HL-60 (cell line): ENCODE measurements around the gene OSR1.

Source experiments
- DNase-seq, 2 experiments: peaks; one replicate each; pipeline ENCODE4 v3.0.0-alpha.2; 2010 to 2020; ENCODE audit warnings: low read depth in 1 of 2, low spot score in 1 of 2
- H3K27ac ChIP-seq: fragments of 250-450 bp; sonication (Bioruptor Pico); replicated peaks from 2 replicates; pipeline ENCODE4 v1.5.1; 2020; ENCODE audit warnings: mild to moderate bottlenecking, moderate library complexity
- H3K27me3 ChIP-seq: fragments of 250-450 bp; sonication (Bioruptor Pico); 2 replicates; pipeline ENCODE4 v1.5.1; 2021; ENCODE audit warnings: mild to moderate bottlenecking, moderate library complexity; ENCODE audit not compliant: insufficient read depth, poor library complexity, severe bottlenecking
- H3K4me3 ChIP-seq: replicated peaks from 2 replicates; pipeline ENCODE4 v1.5.1; 2011; ENCODE audit warnings: mild to moderate bottlenecking, control low read depth, low read length; ENCODE audit not compliant: insufficient read depth
- GABPA ChIP-seq: IDR thresholded peaks from 2 replicates; pipeline ENCODE4 v1.6.1; 2012; ENCODE audit warnings: low read depth
- POLR2AphosphoS5 ChIP-seq: IDR thresholded peaks from 2 replicates; pipeline ENCODE4 v1.6.1; 2012; ENCODE audit warnings: low read depth
- SPI1 ChIP-seq: IDR thresholded peaks from 2 replicates; pipeline ENCODE4 v1.6.1; 2012; ENCODE audit warnings: low read depth, mild to moderate bottlenecking, borderline replicate concordance
- TF ChIP-seq, protein P1 (sequence below): IDR thresholded peaks from 2 replicates; pipeline ENCODE4 v1.6.1; 2012; ENCODE audit warnings: low read depth; ENCODE audit not compliant: insufficient replicate concordance
- TF ChIP-seq, protein P2 (sequence below): IDR thresholded peaks from one replicate; pipeline ENCODE4 v1.5.1; 2011; ENCODE audit warnings: low read length, control low read depth, inconsistent platforms; ENCODE audit not compliant: insufficient read depth

The OSR1 gene

DNA sequence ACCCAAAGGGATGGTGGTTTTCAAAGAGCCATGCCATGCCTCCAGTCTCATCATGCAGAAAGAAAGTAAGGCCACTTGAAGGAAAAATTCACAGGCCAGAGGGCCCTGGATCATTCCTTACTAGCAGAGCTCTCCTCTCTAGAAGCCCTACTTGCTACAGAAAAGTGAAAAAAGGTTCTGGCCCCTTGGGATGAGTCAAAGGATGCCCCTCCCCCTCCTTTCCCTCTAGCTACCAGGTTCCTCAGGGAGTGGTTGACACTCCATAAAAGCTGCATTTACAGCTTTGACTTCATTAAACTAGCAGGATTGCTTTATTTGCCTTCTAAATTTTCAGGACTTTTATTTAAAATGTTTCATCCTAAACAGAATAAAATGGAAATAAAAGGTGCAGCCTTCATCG lies 21.2 kb downstream of the OSR1 start:
- Histone ChIP-seq H3K4me3 (no peak overlapping the region), H3K27me3 (no peaks in the 10 kb centered on the region), H3K27ac (no peak overlapping the region)
- DNase-seq, result no peak
- TF ChIP-seq SPI1 (no peak), POLR2AphosphoS5 (no peak), GABPA (no peak)
- TF ChIP-seq, protein P1, sequence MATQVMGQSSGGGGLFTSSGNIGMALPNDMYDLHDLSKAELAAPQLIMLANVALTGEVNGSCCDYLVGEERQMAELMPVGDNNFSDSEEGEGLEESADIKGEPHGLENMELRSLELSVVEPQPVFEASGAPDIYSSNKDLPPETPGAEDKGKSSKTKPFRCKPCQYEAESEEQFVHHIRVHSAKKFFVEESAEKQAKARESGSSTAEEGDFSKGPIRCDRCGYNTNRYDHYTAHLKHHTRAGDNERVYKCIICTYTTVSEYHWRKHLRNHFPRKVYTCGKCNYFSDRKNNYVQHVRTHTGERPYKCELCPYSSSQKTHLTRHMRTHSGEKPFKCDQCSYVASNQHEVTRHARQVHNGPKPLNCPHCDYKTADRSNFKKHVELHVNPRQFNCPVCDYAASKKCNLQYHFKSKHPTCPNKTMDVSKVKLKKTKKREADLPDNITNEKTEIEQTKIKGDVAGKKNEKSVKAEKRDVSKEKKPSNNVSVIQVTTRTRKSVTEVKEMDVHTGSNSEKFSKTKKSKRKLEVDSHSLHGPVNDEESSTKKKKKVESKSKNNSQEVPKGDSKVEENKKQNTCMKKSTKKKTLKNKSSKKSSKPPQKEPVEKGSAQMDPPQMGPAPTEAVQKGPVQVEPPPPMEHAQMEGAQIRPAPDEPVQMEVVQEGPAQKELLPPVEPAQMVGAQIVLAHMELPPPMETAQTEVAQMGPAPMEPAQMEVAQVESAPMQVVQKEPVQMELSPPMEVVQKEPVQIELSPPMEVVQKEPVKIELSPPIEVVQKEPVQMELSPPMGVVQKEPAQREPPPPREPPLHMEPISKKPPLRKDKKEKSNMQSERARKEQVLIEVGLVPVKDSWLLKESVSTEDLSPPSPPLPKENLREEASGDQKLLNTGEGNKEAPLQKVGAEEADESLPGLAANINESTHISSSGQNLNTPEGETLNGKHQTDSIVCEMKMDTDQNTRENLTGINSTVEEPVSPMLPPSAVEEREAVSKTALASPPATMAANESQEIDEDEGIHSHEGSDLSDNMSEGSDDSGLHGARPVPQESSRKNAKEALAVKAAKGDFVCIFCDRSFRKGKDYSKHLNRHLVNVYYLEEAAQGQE, result no peak
- TF ChIP-seq, protein P2, sequence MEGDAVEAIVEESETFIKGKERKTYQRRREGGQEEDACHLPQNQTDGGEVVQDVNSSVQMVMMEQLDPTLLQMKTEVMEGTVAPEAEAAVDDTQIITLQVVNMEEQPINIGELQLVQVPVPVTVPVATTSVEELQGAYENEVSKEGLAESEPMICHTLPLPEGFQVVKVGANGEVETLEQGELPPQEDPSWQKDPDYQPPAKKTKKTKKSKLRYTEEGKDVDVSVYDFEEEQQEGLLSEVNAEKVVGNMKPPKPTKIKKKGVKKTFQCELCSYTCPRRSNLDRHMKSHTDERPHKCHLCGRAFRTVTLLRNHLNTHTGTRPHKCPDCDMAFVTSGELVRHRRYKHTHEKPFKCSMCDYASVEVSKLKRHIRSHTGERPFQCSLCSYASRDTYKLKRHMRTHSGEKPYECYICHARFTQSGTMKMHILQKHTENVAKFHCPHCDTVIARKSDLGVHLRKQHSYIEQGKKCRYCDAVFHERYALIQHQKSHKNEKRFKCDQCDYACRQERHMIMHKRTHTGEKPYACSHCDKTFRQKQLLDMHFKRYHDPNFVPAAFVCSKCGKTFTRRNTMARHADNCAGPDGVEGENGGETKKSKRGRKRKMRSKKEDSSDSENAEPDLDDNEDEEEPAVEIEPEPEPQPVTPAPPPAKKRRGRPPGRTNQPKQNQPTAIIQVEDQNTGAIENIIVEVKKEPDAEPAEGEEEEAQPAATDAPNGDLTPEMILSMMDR, result no peak

DNA sequence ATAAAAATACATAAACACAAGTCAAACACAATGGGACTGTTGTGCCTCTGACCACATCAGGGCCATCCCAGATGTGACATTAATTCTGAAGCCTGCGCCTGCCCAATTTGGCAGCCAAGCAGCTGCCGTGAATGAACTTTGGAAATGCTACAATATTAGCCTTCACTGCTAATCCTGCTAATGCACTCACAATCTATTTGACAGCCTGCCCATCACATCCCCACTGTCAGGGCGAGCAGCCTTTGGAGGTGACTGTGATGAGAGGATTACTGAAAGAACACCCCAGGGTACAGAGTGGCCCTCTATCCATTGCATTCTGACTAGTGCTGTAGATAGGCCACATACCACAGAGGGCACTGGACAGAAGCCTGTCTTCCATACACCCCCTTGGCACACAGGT lies 21.6 kb downstream of the OSR1 start:
- Histone ChIP-seq H3K27ac (no peak overlapping the region), H3K27me3 (no peaks in the 10 kb centered on the region), H3K4me3 (no peak overlapping the region)
- TF ChIP-seq, protein P1, result no peak
- TF ChIP-seq, protein P2, result no peak
- no peak for TF ChIP-seq POLR2AphosphoS5
- TF ChIP-seq GABPA, result no peak
- TF ChIP-seq SPI1, result no peak
- no peak for DNase-seq

DNA sequence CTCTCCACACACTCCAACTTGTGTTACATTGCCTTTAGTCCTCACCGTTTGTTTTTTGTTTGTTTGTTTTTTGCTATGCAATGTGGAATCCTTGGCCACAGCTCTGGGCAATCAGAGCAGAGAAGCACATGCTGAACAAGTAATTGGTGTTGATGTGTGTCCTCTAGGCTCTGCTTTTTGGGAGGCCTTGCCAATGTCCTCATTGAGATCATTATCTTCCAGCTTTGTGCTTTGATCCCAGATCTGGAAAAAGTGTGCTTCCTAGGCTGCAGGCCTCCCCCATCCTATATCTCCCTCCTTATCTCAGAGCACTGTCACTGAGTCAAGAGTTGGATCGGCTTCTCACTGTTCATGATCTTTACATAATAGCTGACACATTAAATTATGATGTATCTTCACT lies 25.9 kb downstream of the OSR1 start:
- Histone ChIP-seq H3K27ac (no peak overlapping the region), H3K27me3 (no peaks in the 10 kb centered on the region), H3K4me3 (no peak overlapping the region)
- DNase-seq, result no peak
- no peak for TF ChIP-seq GABPA
- no peak for TF ChIP-seq POLR2AphosphoS5
- no peak for TF ChIP-seq SPI1
- TF ChIP-seq, protein P2, result no peak
- TF ChIP-seq, protein P1, result no peak
